Mesendoderm (in vitro differentiated cells): ENCODE results near the gene GSAP.

ENCODE experiments used
- DNase-seq: peaks from one replicate; pipeline ENCODE4 v3.0.0; 2013
- H2AK5ac ChIP-seq: 2 replicates; pipeline ENCODE4 v1.6.1; 2013; ENCODE audit warnings: low read length, inconsistent platforms
- H2BK120ac ChIP-seq: 2 replicates; pipeline ENCODE4 v1.6.1; 2013; ENCODE audit warnings: low read depth, mild to moderate bottlenecking, low read length, moderate library complexity, mixed read lengths
- H2BK15ac ChIP-seq: replicated peaks from 2 replicates; pipeline ENCODE4 v1.6.1; 2013; ENCODE audit warnings: low read depth, mild to moderate bottlenecking, moderate library complexity
- H2BK5ac ChIP-seq: 2 replicates; pipeline ENCODE4 v1.6.1; 2013; ENCODE audit warnings: low read length, inconsistent platforms
- H3K18ac ChIP-seq: 2 replicates; pipeline ENCODE4 v1.6.1; 2013; ENCODE audit warnings: mild to moderate bottlenecking, low read length, mixed read lengths
- H3K23ac ChIP-seq: one replicate; pipeline ENCODE4 v1.6.1; 2013; ENCODE audit warnings: low read length
- H3K27ac ChIP-seq: 2 replicates; pipeline ENCODE4 v1.5.1; 2013; ENCODE audit warnings: low read depth, mild to moderate bottlenecking, inconsistent platforms, low read length, moderate library complexity
- H3K27me3 ChIP-seq: 2 replicates; pipeline ENCODE4 v1.6.1; 2013; ENCODE audit warnings: low read length, control low read depth, mild to moderate bottlenecking, inconsistent platforms; ENCODE audit not compliant: insufficient read depth, poor library complexity
- H3K36me3 ChIP-seq: 2 replicates; pipeline ENCODE4 v1.6.1; 2013; ENCODE audit warnings: low read length, inconsistent platforms; ENCODE audit not compliant: control insufficient read depth, insufficient read depth
- H3K4ac ChIP-seq: one replicate; pipeline ENCODE4 v1.6.1; 2013; ENCODE audit warnings: low read depth, mild to moderate bottlenecking, low read length, moderate library complexity
- H3K4me1 ChIP-seq: 2 replicates; pipeline ENCODE4 v1.6.1; 2013; ENCODE audit warnings: low read depth, low read length, inconsistent platforms; ENCODE audit not compliant: control insufficient read depth
- H3K4me2 ChIP-seq: 2 replicates; pipeline ENCODE4 v1.6.1; 2013; ENCODE audit warnings: low read length
- H3K4me3 ChIP-seq: 2 replicates; pipeline ENCODE4 v1.5.1; 2013; ENCODE audit warnings: mild to moderate bottlenecking, low read length
- H3K56ac ChIP-seq: one replicate; pipeline ENCODE4 v1.6.1; 2013; ENCODE audit warnings: low read length
- H3K79me1 ChIP-seq: 2 replicates; pipeline ENCODE4 v1.6.1; 2013; ENCODE audit warnings: low read length, inconsistent platforms
- H3K79me2 ChIP-seq: 2 replicates; pipeline ENCODE4 v1.6.1; 2013; ENCODE audit warnings: mild to moderate bottlenecking, low read length; ENCODE audit not compliant: control insufficient read depth, insufficient read depth
- H3K9ac ChIP-seq: 2 replicates; pipeline ENCODE4 v1.6.1; 2013; ENCODE audit warnings: low read length, inconsistent platforms
- H4K5ac ChIP-seq: one replicate; pipeline ENCODE4 v1.6.1; 2013; ENCODE audit warnings: low read length
- H4K8ac ChIP-seq: one replicate; pipeline ENCODE4 v1.6.1; 2013; ENCODE audit warnings: low read depth, mild to moderate bottlenecking, control low read depth, low read length, moderate library complexity
- WGBS: extraction: QIAGEN DNeasy Blood & Tissue Kit; methylation state at CpG from one replicate; pipeline ENCODE4 v1.1.7; 2013; ENCODE audit warnings: low lambda C conversion rate, missing lambda C conversion rate; ENCODE audit not compliant: insufficient coverage; ENCODE audit errors: extremely low coverage; 5-methylcytosine and 5-hydroxymethylcytosine counted together

The GSAP gene

GRCh38 chr7:77383333-77383740 lies 32.8 kb downstream of the GSAP start:
- H4K5ac ChIP-seq: no peak overlapping the region

GRCh38 chr7:77382532-77382931 lies 33.6 kb downstream of the GSAP start:
- Histone ChIP-seq H2BK5ac (no peak overlapping the region), H3K36me3 (no peaks in the 10 kb centered on the region), H2BK120ac (no peak overlapping the region), H2AK5ac (no peak overlapping the region), H3K4me3 (no peak overlapping the region), H2BK15ac (no peak overlapping the region), H3K27ac (no peak overlapping the region), H4K5ac (no peak overlapping the region), H3K56ac (no peak overlapping the region), H3K4ac (no peak overlapping the region), H3K79me2 (no peaks in the 10 kb centered on the region), H3K4me2 (no peak overlapping the region), H3K23ac (no peak overlapping the region), H3K79me1 (no peaks in the 10 kb centered on the region), H3K4me1 (no peaks in the 10 kb centered on the region), H3K18ac (no peak overlapping the region), H3K27me3 (no peaks in the 10 kb centered on the region), H4K8ac (no peak overlapping the region), H3K9ac (no peak overlapping the region)
- no peak for DNase-seq

More at GRCh38 chr7:77383333-77383740, 32.8 kb downstream of the GSAP start:
- Histone ChIP-seq H3K4me1 (no peaks in the 10 kb centered on the region), H3K79me1 (no peaks in the 10 kb centered on the region), H3K27ac (no peak overlapping the region), H3K36me3 (no peaks in the 10 kb centered on the region), H3K18ac (no peak overlapping the region), H2BK15ac (no peak overlapping the region), H3K23ac (no peak overlapping the region), H2BK5ac (no peak overlapping the region), H2AK5ac (no peak overlapping the region), H3K27me3 (no peaks in the 10 kb centered on the region), H2BK120ac (no peak overlapping the region), H3K56ac (no peak overlapping the region), H3K9ac (no peak overlapping the region), H4K8ac (no peak overlapping the region), H3K4ac (no peak overlapping the region), H3K4me2 (no peak overlapping the region), H3K4me3 (no peak overlapping the region), H3K79me2 (no peaks in the 10 kb centered on the region)
- no peak for DNase-seq
- no CpG with 5 or more reads among the region's 6 CpGs for WGBS

GRCh38 chr7:77378584-77378983 lies 37.6 kb downstream of the GSAP start:
- Histone ChIP-seq H4K8ac (no peak overlapping the region), H2BK5ac (no peak overlapping the region), H3K79me1 (no peaks in the 10 kb centered on the region), H3K4me1 (no peaks in the 10 kb centered on the region), H2BK120ac (no peak overlapping the region), H3K4me3 (no peak overlapping the region), H3K27ac (no peak overlapping the region), H3K4me2 (no peak overlapping the region), H3K9ac (no peak overlapping the region), H3K23ac (no peak overlapping the region), H3K56ac (no peak overlapping the region), H3K27me3 (no peaks in the 10 kb centered on the region), H2BK15ac (no peak overlapping the region), H3K18ac (no peak overlapping the region), H4K5ac (no peak overlapping the region), H3K36me3 (no peaks in the 10 kb centered on the region), H2AK5ac (no peak overlapping the region), H3K79me2 (no peaks in the 10 kb centered on the region), H3K4ac (no peak overlapping the region)
- no peak for DNase-seq
- WGBS: no CpG with 5 or more reads among the region's 3 CpGs

- H3K4me2 ChIP-seq: no peak overlapping the region
- no peaks in the 10 kb centered on the region for H3K36me3 ChIP-seq
- H3K4ac ChIP-seq: no peak overlapping the region
- H3K9ac ChIP-seq: no peak overlapping the region
- no peak overlapping the region for H2BK5ac ChIP-seq
- no peaks in the 10 kb centered on the region for H3K27me3 ChIP-seq
- H2BK15ac ChIP-seq: no peak overlapping the region
- no peak overlapping the region for H2BK120ac ChIP-seq
- no peak overlapping the region for H4K8ac ChIP-seq
- no peak overlapping the region for H3K56ac ChIP-seq
- no CpG with 5 or more reads among the region's 1 CpG for WGBS
- no peak overlapping the region for H3K18ac ChIP-seq
- H3K79me1 ChIP-seq: no peaks in the 10 kb centered on the region
- H3K4me1 ChIP-seq: no peaks in the 10 kb centered on the region
- no peak overlapping the region for H3K23ac ChIP-seq
- no peak overlapping the region for H4K5ac ChIP-seq
- H3K27ac ChIP-seq: no peak overlapping the region
- no peak for DNase-seq
- no peaks in the 10 kb centered on the region for H3K79me2 ChIP-seq
- no peak overlapping the region for H2AK5ac ChIP-seq
- H3K4me3 ChIP-seq: no peak overlapping the region
These were observed 45.5 kb downstream of the GSAP start for GRCh38 chr7:77370606-77371005.

- DNase-seq: no peak
- no CpG with 5 or more reads among the region's 2 CpGs for WGBS
- no peak overlapping the region for H3K4me3 ChIP-seq
These were observed 47.2 kb downstream of the GSAP start for GRCh38 chr7:77368974-77369373.

GRCh38 chr7:77367976-77368375 lies 48.2 kb downstream of the GSAP start:
- WGBS: no CpG with 5 or more reads among the region's 4 CpGs
- Histone ChIP-seq H4K5ac (no peak overlapping the region), H3K4me3 (no peak overlapping the region), H3K56ac (no peak overlapping the region), H4K8ac (no peak overlapping the region), H3K9ac (no peak overlapping the region), H3K27me3 (no peaks in the 10 kb centered on the region), H3K27ac (no peak overlapping the region), H3K4me2 (no peak overlapping the region), H3K79me2 (no peaks in the 10 kb centered on the region), H2BK120ac (no peak overlapping the region), H2AK5ac (no peak overlapping the region), H3K79me1 (no peaks in the 10 kb centered on the region), H3K36me3 (no peaks in the 10 kb centered on the region), H2BK15ac (no peak overlapping the region), H3K4ac (no peak overlapping the region), H3K23ac (no peak overlapping the region), H3K4me1 (no peaks in the 10 kb centered on the region), H2BK5ac (no peak overlapping the region), H3K18ac (no peak overlapping the region)
- no peak for DNase-seq

More at GRCh38 chr7:77368974-77369373, 47.2 kb downstream of the GSAP start:
- H3K23ac ChIP-seq: no peak overlapping the region
- no peak overlapping the region for H3K4ac ChIP-seq
- H2BK15ac ChIP-seq: no peak overlapping the region
- no peaks in the 10 kb centered on the region for H3K79me1 ChIP-seq
- H3K36me3 ChIP-seq: no peaks in the 10 kb centered on the region
- H2BK120ac ChIP-seq: no peak overlapping the region
- no peaks in the 10 kb centered on the region for H3K27me3 ChIP-seq
- H3K18ac ChIP-seq: no peak overlapping the region
- H3K27ac ChIP-seq: no peak overlapping the region
- no peak overlapping the region for H2BK5ac ChIP-seq
- H3K9ac ChIP-seq: no peak overlapping the region
- H3K56ac ChIP-seq: no peak overlapping the region
- H3K4me1 ChIP-seq: no peaks in the 10 kb centered on the region
- no peak overlapping the region for H3K4me2 ChIP-seq
- H4K5ac ChIP-seq: no peak overlapping the region
- H3K79me2 ChIP-seq: no peaks in the 10 kb centered on the region
- no peak overlapping the region for H4K8ac ChIP-seq
- no peak overlapping the region for H2AK5ac ChIP-seq
